Keratinocyte (primary cell): ENCODE results near the gene TPM1. TPM values are rescaled to one million over a fixed set of nuclear protein-coding genes. Genes with fewer than 3 reads are reported as not detected.

ENCODE experiments used
- DNase-seq: peaks from one replicate; pipeline ENCODE4 v3.0.0-alpha.2; 2011; ENCODE audit warnings: low read depth, missing footprints, low spot score
- FAIRE-seq: peaks from 2 replicates; lab custom pipeline; 2011; peaks lifted over from hg19 to GRCh38; lab: Jason Lieb, UNC
- H2AFZ ChIP-seq: 2 replicates; pipeline ENCODE4 v1.6.0; 2012; ENCODE audit warnings: low read length, control low read depth, inconsistent platforms; ENCODE audit not compliant: control insufficient read depth
- H3K27ac ChIP-seq: 2 replicates; pipeline ENCODE4 v1.5.1; 2011; ENCODE audit warnings: low read length; ENCODE audit not compliant: control insufficient read depth, insufficient read depth
- H3K27me3 ChIP-seq: 3 replicates; pipeline ENCODE4 v1.6.0; 2011; ENCODE audit warnings: low read length; ENCODE audit not compliant: control insufficient read depth, insufficient read depth; ENCODE audit errors: extremely low read depth
- H3K36me3 ChIP-seq, 2 experiments: 2 replicates in 1 of 2; 3 replicates in 1 of 2; pipeline ENCODE4 v1.5.1; 2011; ENCODE audit warnings: low read length in 2 of 2, mild to moderate bottlenecking in 1 of 2; ENCODE audit not compliant: control insufficient read depth in 2 of 2, insufficient read depth in 2 of 2; ENCODE audit errors: extremely low read depth in 1 of 2
- H3K4me1 ChIP-seq: 3 replicates; pipeline ENCODE4 v1.5.1; 2011; ENCODE audit warnings: low read length; ENCODE audit not compliant: control insufficient read depth, insufficient read depth; ENCODE audit errors: extremely low read depth
- H3K4me2 ChIP-seq: 3 replicates; pipeline ENCODE4 v1.6.0; 2011; ENCODE audit warnings: low read depth, low read length; ENCODE audit not compliant: control insufficient read depth, insufficient read depth; ENCODE audit errors: extremely low read depth
- H3K4me3 ChIP-seq, 3 experiments: fragments of 200-600 bp in 1 of 3; sonication (generic) in 1 of 3; 2 replicates in 2 of 3; 3 replicates in 1 of 3; pipeline ENCODE4 v1.5.1; 2011 to 2016; ENCODE audit warnings: low read length in 3 of 3, mild to moderate bottlenecking in 3 of 3, control low read depth in 2 of 3, inconsistent platforms in 1 of 3, low read depth in 1 of 3, mixed read lengths in 1 of 3, mixed run types in 1 of 3, moderate library complexity in 1 of 3; ENCODE audit not compliant: control insufficient read depth in 2 of 3, insufficient read depth in 2 of 3; ENCODE audit errors: extremely low read depth in 1 of 3
- H3K79me2 ChIP-seq: 2 replicates; pipeline ENCODE4 v1.6.0; 2012; ENCODE audit warnings: low read length; ENCODE audit not compliant: control insufficient read depth, insufficient read depth
- H3K9ac ChIP-seq: 3 replicates; pipeline ENCODE4 v1.6.0; 2011; ENCODE audit warnings: low read length; ENCODE audit not compliant: control insufficient read depth, insufficient read depth; ENCODE audit errors: extremely low read depth
- H3K9me1 ChIP-seq: 3 replicates; pipeline ENCODE4 v1.6.0; 2011; ENCODE audit warnings: low read length; ENCODE audit not compliant: control insufficient read depth, insufficient read depth; ENCODE audit errors: extremely low read depth
- H3K9me3 ChIP-seq: 2 replicates; pipeline ENCODE4 v1.5.1; 2012; ENCODE audit warnings: low read depth, low read length; ENCODE audit not compliant: control insufficient read depth
- H4K20me1 ChIP-seq: 3 replicates; pipeline ENCODE4 v1.6.0; 2011; ENCODE audit warnings: low read length; ENCODE audit not compliant: control insufficient read depth, insufficient read depth; ENCODE audit errors: extremely low read depth
- EZH2 ChIP-seq: IDR thresholded peaks from one replicate; pipeline ENCODE4 v1.6.1; 2012; ENCODE audit warnings: inconsistent platforms, mild to moderate bottlenecking, low read length, moderate library complexity
- dilution Hi-C: fragments of 300-500 bp; cut with MboI; formaldehyde crosslinking; loops from one replicate; pipeline ENCODE4 v1.7.0; 2020; ENCODE audit warnings: low sequenced_read_pairs; ENCODE audit not compliant: extremely low pct_ligation_motif_present
- polyA plus RNA-seq, 5 experiments: library from polyadenylated mRNA; depleted of rRNA in 3 of 5; stranded (reverse) in 3 of 5; stranded (forward) in 1 of 5; unstranded in 1 of 5; fragments of >200 nt; gene quantifications; 1 replicate in 1 of 5; 2 replicates in 3 of 5; 3 replicates in 1 of 5; pipeline versions ENCODE4 v1.2.1 to v1.2.3, GENCODE V29; 2011 to 2012; ENCODE audit warnings: missing spikeins in 2 of 5, low read depth in 1 of 5, low replicate concordance in 1 of 5
- TF ChIP-seq, protein P1 (sequence below), 3 experiments: IDR thresholded peaks in 1 of 3; conservative IDR thresholded peaks in 1 of 3; optimal IDR thresholded peaks in 1 of 3; 2 replicates in 2 of 3; 3 replicates in 1 of 3; pipeline versions ENCODE3 to v1.5.1; 2011; ENCODE audit warnings: low read length in 3 of 3, mild to moderate bottlenecking in 3 of 3, moderate library complexity in 2 of 3, control low read depth in 1 of 3, inconsistent platforms in 1 of 3; ENCODE audit not compliant: insufficient read depth in 2 of 3; ENCODE audit errors: extremely low read depth in 1 of 3

The TPM1 gene
- polyA plus RNA-seq, 1 donor (not counting 4 experiments of a cell fraction or from before 2014, with no cell fraction given) = 370 TPM

DNA sequence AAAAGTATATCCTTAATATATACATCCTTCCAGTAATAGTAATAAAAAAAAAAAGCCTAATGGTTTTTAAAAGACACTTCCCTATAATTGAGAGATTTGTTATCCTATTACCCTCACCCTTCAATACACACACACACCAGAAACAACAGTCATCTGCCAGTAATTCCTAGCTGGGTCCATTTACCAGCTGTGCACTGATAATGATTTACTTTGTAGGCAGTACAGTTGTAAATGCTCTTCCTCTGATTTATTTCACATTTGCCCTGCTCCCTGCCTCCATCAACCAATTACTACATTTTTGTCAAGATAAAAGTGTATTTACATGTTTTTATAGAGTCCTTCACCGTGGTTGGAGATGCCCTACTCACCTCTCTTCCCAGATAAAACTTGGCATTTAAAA lies 12.4 kb downstream of the TPM1 start:
- FAIRE-seq = no peak
- dilution Hi-C loops = no loop called here
- peaks cover 10% of the 10 kb centered on the region for H3K4me1 ChIP-seq
- no peak overlapping the region for H3K27ac ChIP-seq
- peaks cover 21 to 37% of the 10 kb centered on the region in 2 experiments for H3K36me3 ChIP-seq
- H3K4me2 ChIP-seq = no peak overlapping the region
- H3K9ac ChIP-seq = no peak overlapping the region
- no peak for TF ChIP-seq EZH2
- TF ChIP-seq, protein P1, sequence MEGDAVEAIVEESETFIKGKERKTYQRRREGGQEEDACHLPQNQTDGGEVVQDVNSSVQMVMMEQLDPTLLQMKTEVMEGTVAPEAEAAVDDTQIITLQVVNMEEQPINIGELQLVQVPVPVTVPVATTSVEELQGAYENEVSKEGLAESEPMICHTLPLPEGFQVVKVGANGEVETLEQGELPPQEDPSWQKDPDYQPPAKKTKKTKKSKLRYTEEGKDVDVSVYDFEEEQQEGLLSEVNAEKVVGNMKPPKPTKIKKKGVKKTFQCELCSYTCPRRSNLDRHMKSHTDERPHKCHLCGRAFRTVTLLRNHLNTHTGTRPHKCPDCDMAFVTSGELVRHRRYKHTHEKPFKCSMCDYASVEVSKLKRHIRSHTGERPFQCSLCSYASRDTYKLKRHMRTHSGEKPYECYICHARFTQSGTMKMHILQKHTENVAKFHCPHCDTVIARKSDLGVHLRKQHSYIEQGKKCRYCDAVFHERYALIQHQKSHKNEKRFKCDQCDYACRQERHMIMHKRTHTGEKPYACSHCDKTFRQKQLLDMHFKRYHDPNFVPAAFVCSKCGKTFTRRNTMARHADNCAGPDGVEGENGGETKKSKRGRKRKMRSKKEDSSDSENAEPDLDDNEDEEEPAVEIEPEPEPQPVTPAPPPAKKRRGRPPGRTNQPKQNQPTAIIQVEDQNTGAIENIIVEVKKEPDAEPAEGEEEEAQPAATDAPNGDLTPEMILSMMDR (optimal IDR thresholded peaks at IDR 0.05 in 1 of 3, IDR thresholded peaks at IDR 0.05 in 1 of 3, conservative IDR thresholded peaks at IDR 0.05 in 1 of 3; ENCODE audit: extremely low read depth in 1 of 3, insufficient read depth in 2 of 3, low read length in 3 of 3) = no peak
- H4K20me1 ChIP-seq = no peaks in the 10 kb centered on the region
- H3K27me3 ChIP-seq = no peaks in the 10 kb centered on the region
- peaks cover 3% of the 10 kb centered on the region for H3K9me1 ChIP-seq
- H3K79me2 ChIP-seq = peaks cover 32% of the 10 kb centered on the region
- H3K4me3 ChIP-seq = no peak overlapping the region
- no peak for DNase-seq
- no peak overlapping the region for H2AFZ ChIP-seq
- no peaks in the 10 kb centered on the region for H3K9me3 ChIP-seq

DNA sequence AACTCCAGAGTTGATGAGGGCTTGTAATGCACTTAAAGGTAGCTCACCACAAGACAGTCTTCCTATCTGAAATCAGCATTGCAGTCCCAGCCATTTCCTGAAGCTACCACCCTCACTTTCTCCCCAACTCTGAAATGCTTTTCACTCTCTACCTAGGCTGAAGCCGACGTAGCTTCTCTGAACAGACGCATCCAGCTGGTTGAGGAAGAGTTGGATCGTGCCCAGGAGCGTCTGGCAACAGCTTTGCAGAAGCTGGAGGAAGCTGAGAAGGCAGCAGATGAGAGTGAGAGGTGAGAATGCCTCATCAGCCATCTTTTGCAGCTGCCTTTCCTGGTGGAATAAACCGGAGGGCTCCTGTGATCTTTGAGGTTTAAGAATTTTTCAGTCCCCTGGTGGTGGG lies 14.3 kb downstream of the TPM1 start:
- H3K9ac ChIP-seq = no peak overlapping the region
- H3K27ac ChIP-seq = no peak overlapping the region
- H3K9me1 ChIP-seq = peaks cover 3% of the 10 kb centered on the region
- no peak overlapping the region for H3K4me3 ChIP-seq
- no peak for TF ChIP-seq EZH2
- TF ChIP-seq, protein P1 (optimal IDR thresholded peaks at IDR 0.05 in 1 of 3, IDR thresholded peaks at IDR 0.05 in 1 of 3, conservative IDR thresholded peaks at IDR 0.05 in 1 of 3; ENCODE audit: extremely low read depth in 1 of 3, insufficient read depth in 2 of 3, low read length in 3 of 3) = no peak
- dilution Hi-C loops = no loop called here
- no peak overlapping the region for H2AFZ ChIP-seq
- FAIRE-seq (no peak), DNase-seq (no peak)
- no peaks in the 10 kb centered on the region for H3K27me3 ChIP-seq
- H3K4me2 ChIP-seq = no peak overlapping the region
- H3K4me1 ChIP-seq = peaks cover 2% of the 10 kb centered on the region
- H4K20me1 ChIP-seq = no peaks in the 10 kb centered on the region
- H3K36me3 ChIP-seq = peaks cover 33 to 47% of the 10 kb centered on the region in 2 experiments
- H3K9me3 ChIP-seq = no peaks in the 10 kb centered on the region
- peaks cover 19% of the 10 kb centered on the region for H3K79me2 ChIP-seq
